ENCODE results near the gene GRIN2C.

GRIN2C gene

GRCh38 chr17:74842599-74843351 is 16.9 kb downstream of the GRIN2C start:
- Histone ChIP-seq H3K27ac (no peak overlapping the region), H3K4me1 (ENCODE audit: control insufficient read depth in 1 of 2, insufficient read depth in 1 of 2, low read depth in 1 of 2, low read length in 1 of 2) (peaks cover 0 to 5% of the 10 kb centered on the region in 2 experiments), H3K9me3 (no peaks in the 10 kb centered on the region), H3K27me3 (peaks cover 64% of the 10 kb centered on the region), H3K36me3 (peaks cover 13% of the 10 kb centered on the region), H3K4me3 (ENCODE audit: low read depth in 1 of 2, low read length in 1 of 2) (peak overlapping the region in 1 of 2 experiments; percentile 55)
- TF ChIP-seq, protein P1, sequence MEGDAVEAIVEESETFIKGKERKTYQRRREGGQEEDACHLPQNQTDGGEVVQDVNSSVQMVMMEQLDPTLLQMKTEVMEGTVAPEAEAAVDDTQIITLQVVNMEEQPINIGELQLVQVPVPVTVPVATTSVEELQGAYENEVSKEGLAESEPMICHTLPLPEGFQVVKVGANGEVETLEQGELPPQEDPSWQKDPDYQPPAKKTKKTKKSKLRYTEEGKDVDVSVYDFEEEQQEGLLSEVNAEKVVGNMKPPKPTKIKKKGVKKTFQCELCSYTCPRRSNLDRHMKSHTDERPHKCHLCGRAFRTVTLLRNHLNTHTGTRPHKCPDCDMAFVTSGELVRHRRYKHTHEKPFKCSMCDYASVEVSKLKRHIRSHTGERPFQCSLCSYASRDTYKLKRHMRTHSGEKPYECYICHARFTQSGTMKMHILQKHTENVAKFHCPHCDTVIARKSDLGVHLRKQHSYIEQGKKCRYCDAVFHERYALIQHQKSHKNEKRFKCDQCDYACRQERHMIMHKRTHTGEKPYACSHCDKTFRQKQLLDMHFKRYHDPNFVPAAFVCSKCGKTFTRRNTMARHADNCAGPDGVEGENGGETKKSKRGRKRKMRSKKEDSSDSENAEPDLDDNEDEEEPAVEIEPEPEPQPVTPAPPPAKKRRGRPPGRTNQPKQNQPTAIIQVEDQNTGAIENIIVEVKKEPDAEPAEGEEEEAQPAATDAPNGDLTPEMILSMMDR (IDR thresholded peaks at IDR 0.05), result no peak

DNA sequence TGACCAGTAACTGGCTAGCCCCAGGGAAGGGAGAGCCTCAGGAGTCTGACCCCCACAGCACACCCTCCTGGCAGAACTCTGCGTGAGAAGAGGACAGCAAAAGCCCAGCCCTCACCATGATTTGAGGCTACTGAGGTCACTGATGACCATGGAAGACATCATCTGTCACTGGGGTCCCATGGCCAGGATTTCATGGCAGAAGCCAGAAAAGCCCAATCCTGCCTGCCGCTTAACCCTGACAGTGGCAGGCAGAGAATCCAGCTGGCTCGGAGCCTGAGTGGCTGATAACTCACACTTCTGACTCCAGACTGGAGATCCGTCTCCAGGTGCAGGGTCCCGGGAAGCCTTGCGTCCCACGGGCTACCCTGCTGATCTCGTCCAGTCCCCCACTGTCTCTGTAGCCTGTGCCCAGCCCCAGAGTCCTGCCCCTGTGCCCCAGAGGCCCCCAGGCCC is 17.5 kb downstream of the GRIN2C start:
- TF ChIP-seq, protein P1 (IDR thresholded peaks at IDR 0.05), result no peak
- Histone ChIP-seq H3K36me3 (peaks cover 17% of the 10 kb centered on the region), H3K27me3 (peaks cover 64% of the 10 kb centered on the region), H3K27ac (no peak overlapping the region), H3K9me3 (no peaks in the 10 kb centered on the region), H3K4me3 (ENCODE audit: low read depth in 1 of 2, low read length in 1 of 2) (no peak overlapping the region), H3K4me1 (ENCODE audit: control insufficient read depth in 1 of 2, insufficient read depth in 1 of 2, low read depth in 1 of 2, low read length in 1 of 2) (peaks cover 0 to 5% of the 10 kb centered on the region in 2 experiments)

GRCh38 chr17:74840989-74841666 is 18.6 kb downstream of the GRIN2C start:
- TF ChIP-seq, protein P1 (IDR thresholded peaks at IDR 0.05), result no peak
- Histone ChIP-seq H3K27me3 (peaks cover 53% of the 10 kb centered on the region), H3K36me3 (peaks cover 28% of the 10 kb centered on the region), H3K4me1 (ENCODE audit: control insufficient read depth in 1 of 2, insufficient read depth in 1 of 2, low read depth in 1 of 2, low read length in 1 of 2) (peaks cover 0 to 5% of the 10 kb centered on the region in 2 experiments), H3K4me3 (ENCODE audit: low read depth in 1 of 2, low read length in 1 of 2) (no peak overlapping the region), H3K9me3 (no peaks in the 10 kb centered on the region), H3K27ac (no peak overlapping the region)

DNA sequence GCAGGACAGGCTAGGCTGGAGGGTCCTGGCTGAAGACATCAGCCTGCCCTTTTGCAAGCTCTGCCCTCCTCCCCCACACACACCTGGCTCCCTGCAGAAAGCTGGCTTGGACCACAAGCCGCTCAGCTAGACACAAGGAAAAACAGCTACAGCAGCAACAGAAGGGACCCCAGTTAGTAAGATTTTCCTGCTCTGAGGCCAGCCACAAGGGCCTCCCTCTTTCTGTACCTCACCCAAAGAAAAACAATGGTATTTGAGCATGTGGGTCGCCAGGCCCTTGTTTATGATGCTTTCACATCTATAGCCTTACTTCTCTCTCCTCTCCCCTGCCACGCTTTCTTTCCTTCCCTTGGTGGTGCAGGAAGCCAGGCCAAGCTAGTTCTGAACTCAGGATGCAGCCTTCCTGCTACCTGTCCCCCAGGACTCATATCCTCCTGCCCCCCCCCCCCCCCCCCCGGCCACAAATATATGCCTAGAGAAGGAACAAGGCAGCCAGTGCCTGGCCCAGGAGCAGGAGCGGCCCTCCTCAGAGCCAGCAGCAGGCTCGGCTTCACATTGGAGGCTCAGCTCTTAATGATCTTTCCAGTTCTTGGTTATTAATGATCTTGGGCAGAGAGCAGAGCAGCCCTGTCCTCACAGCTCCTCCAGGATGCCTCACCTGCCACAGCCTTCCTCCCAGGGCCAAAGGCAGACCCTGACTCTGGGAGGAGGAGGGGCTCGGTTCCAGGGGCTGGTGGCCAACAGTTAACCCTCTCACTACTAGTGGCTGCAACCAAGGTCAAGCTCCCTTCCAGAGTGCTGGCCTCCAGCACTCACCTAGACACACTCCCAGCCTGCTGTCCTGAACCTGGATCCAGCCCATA is 19.5 kb downstream of the GRIN2C start:
- no peak overlapping the region for H3K4me3 ChIP-seq (ENCODE audit: low read depth in 1 of 2, low read length in 1 of 2)
- H3K4me1 ChIP-seq (ENCODE audit: control insufficient read depth in 1 of 2, insufficient read depth in 1 of 2, low read depth in 1 of 2, low read length in 1 of 2), result peaks cover 0 to 5% of the 10 kb centered on the region in 2 experiments
- H3K36me3 ChIP-seq, result peaks cover 37% of the 10 kb centered on the region
- H3K27me3 ChIP-seq, result peaks cover 45% of the 10 kb centered on the region
- H3K27ac ChIP-seq, result no peak overlapping the region
- TF ChIP-seq, protein P1 (IDR thresholded peaks at IDR 0.05), result no peak
- no peaks in the 10 kb centered on the region for H3K9me3 ChIP-seq

GRCh38 chr17:74838274-74838673 is 21.4 kb downstream of the GRIN2C start:
- Histone ChIP-seq H3K4me1 (ENCODE audit: control insufficient read depth in 1 of 2, insufficient read depth in 1 of 2, low read depth in 1 of 2, low read length in 1 of 2) (peaks cover 9 to 10% of the 10 kb centered on the region in 2 experiments), H3K27ac (no peak overlapping the region), H3K36me3 (peaks cover 42% of the 10 kb centered on the region), H3K9me3 (no peaks in the 10 kb centered on the region), H3K4me3 (ENCODE audit: low read depth in 1 of 2, low read length in 1 of 2) (no peak overlapping the region), H3K27me3 (peaks cover 28% of the 10 kb centered on the region)
- TF ChIP-seq, protein P1 (IDR thresholded peaks at IDR 0.05), result no peak
